CD4-positive, alpha-beta T cell treated with Interleukin-6 for 4 hours (primary cell): ENCODE results near the gene RCAN2.

ENCODE experiments used
- DNase-seq: peaks from one replicate; pipeline ENCODE4 v3.0.0-alpha.2; 2020; ENCODE audit warnings: mixed read lengths

RCAN2 gene

GRCh38 chr6:46491201-46491627 is at the start of gene RCAN2:
Gene RCAN2, minus strand, starts transcription at chr6:46491449.
- DNase-seq: no peak

- DNase-seq: no peak
Observed at GRCh38 chr6:46539866-46540265, 48.6 kb upstream of the RCAN2 start.

GRCh38 chr6:46538800-46539480 is 47.7 kb upstream of the RCAN2 start:
- no peak for DNase-seq

GRCh38 chr6:46530896-46531295 is 39.6 kb upstream of the RCAN2 start:
- DNase-seq: no peak

- no peak for DNase-seq
Observed at GRCh38 chr6:46528961-46529750, 37.9 kb upstream of the RCAN2 start.

GRCh38 chr6:46526607-46527006 is 35.4 kb upstream of the RCAN2 start:
- no peak for DNase-seq

- DNase-seq: no peak
Observed at GRCh38 chr6:46525583-46525982, 34.3 kb upstream of the RCAN2 start.

- no peak for DNase-seq
Observed at GRCh38 chr6:46521464-46521971, 30.3 kb upstream of the RCAN2 start.

GRCh38 chr6:46517202-46517601 is 26.0 kb upstream of the RCAN2 start:
- DNase-seq: no peak

- no peak for DNase-seq
Observed at GRCh38 chr6:46513533-46513932, 22.3 kb upstream of the RCAN2 start.

- no peak for DNase-seq
Observed at GRCh38 chr6:46511320-46511719, 20.1 kb upstream of the RCAN2 start.

- DNase-seq: no peak
Observed at GRCh38 chr6:46510651-46511050, 19.4 kb upstream of the RCAN2 start.

- DNase-seq: no peak
Observed at GRCh38 chr6:46509981-46510510, 18.8 kb upstream of the RCAN2 start.

GRCh38 chr6:46509063-46509462 is 17.8 kb upstream of the RCAN2 start:
- DNase-seq: no peak

- no peak for DNase-seq
Observed at GRCh38 chr6:46507426-46507825, 16.2 kb upstream of the RCAN2 start.

- no peak for DNase-seq
Observed at GRCh38 chr6:46505693-46506512, 14.7 kb upstream of the RCAN2 start.

GRCh38 chr6:46504242-46504641 is 13.0 kb upstream of the RCAN2 start:
- DNase-seq: no peak

- DNase-seq: no peak
Observed at GRCh38 chr6:46502486-46503119, 11.4 kb upstream of the RCAN2 start.

- DNase-seq: no peak
Observed at GRCh38 chr6:46501136-46502089, 10.2 kb upstream of the RCAN2 start.

- DNase-seq: no peak
Observed at GRCh38 chr6:46500382-46500781, 9.1 kb upstream of the RCAN2 start.
